ENCODE data around the gene IGF2BP3.

- TF ChIP-seq CTCF (IDR thresholded peaks at IDR 0.05) = no peak
- TF ChIP-seq ZFX (IDR thresholded peaks at IDR 0.05; ENCODE audit: borderline replicate concordance) = no peak
Measured at GRCh38 chr7:23332910-23333612, 137.2 kb downstream of the IGF2BP3 start.

All from 22Rv1 (cell line).